HG02943 (cell line): ENCODE measurements around the gene UBQLNL.

ENCODE experiments used
- ATAC-seq: cut with Tn5 transposase; IDR thresholded peaks from one replicate; pipeline ENCODE4 v1.9.1; 2021; ENCODE audit warnings: mild to moderate bottlenecking, low read depth, moderate library complexity; ENCODE audit not compliant: unreplicated experiment

Gene UBQLNL, protein sequence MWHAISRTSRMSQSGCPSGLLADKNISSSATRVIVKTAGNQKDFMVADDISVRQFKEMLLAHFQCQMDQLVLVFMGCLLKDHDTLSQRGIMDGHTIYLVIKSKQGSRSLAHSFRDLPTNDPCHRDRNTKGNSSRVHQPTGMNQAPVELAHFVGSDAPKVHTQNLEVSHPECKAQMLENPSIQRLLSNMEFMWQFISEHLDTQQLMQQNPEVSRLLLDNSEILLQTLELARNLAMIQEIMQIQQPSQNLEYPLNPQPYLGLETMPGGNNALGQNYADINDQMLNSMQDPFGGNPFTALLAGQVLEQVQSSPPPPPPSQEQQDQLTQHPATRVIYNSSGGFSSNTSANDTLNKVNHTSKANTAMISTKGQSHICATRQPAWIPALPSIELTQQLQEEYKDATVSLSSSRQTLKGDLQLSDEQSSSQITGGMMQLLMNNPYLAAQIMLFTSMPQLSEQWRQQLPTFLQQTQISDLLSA

DNA sequence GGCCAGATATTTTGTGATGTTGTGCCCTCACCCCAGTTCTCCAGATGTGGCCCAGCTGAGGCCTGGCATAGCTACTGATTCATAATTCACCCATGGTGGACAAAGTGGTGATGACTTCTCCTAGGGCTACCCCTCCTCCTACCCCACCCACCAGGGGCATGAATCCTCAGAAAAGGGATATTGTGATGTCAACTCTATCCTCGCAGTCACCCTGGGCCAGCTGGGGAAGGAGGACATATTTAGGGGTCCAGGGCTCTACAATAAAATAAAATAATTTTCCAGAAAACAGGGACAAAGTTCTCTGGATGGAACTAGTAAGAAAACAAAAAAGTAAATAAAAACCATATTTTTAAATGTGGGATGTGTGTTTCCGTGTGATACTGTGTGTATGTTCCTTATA is at the start of gene UBQLNL:
UBQLNL (minus strand) TSS at position 101 of the 400 bp plus-strand sequence. CDS start 258 bp downstream, outside the sequence.
- ATAC-seq: no peak

DNA sequence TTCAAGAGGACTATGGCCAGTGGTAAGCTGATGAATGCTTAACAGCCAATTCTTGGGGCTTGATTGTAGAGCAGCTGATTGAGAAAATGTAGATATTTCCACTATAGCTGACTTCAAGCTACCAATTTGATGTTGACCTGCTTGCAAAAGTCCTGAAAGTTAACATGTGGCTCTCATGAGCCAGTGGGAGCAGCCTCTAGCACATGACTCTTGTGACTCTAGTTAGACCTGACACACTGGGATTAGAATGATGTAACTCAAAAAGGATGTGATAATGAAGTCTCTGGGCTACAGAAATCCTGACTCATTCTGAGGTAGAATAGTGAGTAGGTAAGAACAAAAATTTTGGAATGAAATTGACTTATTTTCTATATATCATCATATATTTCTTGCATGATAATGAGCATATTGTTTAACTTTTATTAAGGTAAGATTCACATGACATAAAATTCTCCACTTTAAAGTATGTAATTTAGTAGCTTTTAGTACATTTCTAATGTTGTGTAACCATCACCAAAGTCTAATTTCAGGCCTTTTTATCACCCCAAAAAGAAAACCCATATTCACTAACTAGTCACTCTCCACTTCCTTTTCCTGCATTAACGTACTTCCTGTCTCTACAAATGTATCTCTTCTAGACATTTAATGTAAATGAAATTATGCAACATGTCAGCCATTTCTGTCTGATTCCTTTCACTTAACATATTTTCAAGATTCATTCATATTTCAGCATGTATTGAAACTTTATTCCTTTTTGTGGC is 47.9 kb upstream of the UBQLNL start:
- ATAC-seq: no peak

DNA sequence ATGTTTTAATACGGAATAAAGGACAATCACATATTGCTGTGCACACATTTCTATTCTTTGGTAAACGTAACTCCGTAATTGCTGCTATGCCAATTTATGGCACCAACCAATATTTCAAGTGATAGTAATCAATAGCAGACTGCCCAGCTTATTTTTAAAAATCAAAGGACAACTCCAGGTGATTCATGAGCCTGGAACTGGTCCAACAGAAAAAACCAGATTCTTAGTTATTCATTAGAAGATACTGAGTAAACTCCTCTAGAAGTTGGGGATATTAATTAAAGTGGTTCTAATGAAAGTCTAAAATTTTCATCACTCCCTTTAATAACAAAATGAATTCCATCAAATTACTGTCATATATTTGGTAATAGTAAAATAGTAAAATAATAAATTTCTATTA is 41.3 kb upstream of the UBQLNL start:
- ATAC-seq: no peak

DNA sequence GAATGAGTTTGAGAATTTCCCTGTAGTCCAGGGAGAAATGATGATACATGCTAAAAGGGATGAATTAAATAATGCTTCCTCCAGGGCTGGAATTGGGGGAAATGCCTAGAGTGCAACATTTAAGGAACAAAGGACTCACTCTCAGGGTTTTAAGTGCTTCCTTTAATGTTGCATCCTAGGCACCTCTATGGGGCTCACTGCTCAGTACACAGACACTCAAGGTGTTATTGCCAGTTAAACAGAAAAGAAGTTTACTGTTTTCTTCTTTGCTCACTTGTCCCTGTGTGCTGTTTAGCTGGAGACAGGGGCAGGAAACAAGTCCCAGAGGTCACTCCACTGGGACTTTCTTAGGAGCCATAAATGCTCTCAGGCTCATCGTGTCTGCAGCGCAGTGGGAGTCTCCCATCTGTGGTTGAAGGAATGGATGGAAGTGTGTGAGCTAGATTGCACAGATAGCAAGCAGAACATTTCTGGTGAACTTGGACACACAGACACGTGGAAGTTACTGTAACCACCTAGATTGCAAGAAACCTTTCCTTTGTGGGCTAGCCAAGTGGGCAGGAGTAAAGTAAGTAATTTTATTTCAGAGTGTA is 40.2 kb upstream of the UBQLNL start:
- ATAC-seq: no peak

DNA sequence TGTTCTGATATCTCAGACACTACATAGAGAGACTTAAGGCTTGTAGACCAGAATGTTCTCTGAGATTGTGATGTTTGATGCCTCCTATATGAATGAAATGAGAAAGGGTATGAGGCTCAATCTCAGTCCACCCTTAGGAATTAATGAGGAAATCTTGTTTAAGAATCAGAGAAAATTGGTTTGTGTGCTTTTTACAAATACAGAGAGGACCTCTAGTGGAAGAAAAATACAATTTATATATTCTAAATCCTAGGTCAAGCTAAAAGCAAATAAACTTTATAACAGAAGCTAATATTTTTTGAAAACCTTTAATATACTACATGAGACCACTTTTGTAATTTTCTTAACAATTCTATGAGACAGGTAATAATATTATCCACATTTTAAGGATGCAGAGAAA is 36.8 kb upstream of the UBQLNL start:
- ATAC-seq: no peak

DNA sequence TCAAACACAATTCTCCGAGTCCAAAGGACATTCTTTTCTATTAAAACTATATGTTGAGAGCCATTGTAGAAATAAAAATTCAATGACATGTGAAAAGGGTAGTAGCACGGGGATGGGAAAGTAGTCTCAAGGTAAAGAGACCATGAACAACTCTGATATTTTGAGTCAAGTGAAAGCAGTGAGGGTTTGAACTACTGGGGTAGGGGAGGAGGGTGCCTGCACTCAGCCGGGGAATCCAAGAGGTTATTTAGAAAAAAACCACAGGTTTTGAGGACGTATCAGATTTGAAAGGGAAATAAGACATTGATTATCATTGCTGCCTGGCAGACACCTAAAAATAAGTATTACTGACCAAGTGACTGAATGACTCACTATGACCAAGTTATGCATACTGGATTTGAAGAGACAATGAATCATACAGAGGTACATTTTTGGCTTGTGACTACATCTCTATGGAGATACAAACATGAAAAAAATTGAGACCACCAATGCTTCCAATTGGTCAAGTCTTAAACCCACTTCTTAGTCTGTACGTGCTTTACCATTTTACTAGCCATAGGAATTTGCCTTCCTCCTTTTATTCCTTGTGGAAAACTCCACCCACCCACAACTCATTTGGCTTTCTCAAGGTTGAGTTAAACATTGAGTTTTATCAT is 34.1 kb upstream of the UBQLNL start:
- ATAC-seq: peak; percentile 45

DNA sequence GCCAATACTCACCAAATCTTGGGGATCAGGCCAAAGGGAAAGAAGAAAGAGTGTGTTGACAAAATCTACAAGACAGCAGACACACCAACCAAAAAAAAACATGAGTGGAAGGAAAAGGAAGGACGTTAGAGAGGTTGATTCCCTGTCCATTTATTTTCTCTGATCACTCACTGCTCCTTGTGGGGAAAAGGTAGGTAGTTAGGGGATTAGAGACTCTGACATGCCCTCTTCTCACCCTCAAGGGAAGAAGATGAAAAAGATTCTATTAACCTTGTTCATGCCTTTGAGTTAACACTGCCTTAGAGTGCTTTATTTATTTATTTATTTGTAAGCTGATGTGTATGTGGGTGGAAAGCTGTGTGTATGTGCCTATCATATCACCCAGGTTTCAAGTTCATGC is 31.9 kb upstream of the UBQLNL start, which contains the start of gene OR52H1:
OR52H1 (minus strand) TSS at position 101 of the 400 bp plus-strand sequence. CDS start 3,035 bp downstream, outside the sequence.
- peak; percentile 6 for ATAC-seq

DNA sequence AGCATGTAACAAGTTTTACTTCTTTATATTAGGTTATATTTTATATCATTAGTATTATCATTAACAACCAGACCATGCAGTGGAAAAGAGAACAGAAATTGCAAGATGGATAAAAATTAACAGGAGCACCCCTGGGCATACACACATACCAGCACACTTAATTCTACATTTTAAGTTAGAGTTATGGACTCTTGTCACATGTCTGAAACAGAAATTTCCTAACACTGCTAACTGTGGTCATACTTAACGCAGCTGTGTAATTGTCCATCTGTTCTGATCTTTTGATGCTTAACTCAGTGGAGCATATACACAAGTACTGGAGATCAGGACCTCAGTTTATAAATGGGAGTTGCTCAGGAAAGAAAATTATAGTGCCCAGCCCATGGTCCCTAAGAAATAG is 31.5 kb upstream of the UBQLNL start:
- peak; percentile 83 for ATAC-seq

DNA sequence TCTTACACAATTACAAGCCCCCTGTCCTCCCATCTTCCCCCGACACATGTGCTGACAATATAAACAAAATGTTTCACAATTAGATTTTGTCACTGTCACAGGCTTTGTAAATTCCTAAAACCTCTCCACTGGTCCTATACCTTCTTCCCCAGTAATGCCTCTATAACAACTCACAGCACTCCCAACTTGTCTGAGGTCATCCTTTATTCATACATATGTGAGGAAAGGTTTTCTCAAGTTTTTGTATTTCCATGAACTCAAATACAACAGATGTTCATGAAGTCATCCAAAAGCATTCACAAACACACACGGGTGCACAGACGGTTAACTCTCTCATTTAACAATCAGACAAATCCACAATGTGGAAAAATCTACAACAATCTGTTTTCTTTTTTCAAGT is 30.0 kb upstream of the UBQLNL start:
- no peak for ATAC-seq

DNA sequence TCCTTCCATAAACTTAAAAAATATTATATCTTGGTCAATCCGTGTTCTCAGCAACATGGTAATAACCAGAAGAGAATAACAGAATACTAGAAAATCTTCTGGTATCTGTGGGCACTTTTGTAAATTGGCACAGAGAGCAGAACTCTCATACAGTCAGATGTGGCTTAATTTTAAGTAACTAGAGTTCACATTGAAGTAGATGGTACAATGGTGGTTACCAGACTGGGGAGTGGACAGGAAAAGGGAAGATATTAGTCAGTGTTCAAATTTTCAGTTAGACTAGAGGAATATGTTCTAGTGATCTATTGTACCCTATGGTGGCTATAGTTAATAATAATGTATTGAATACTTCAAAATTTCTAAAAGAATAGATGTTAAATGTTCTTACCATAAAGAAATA is 24.9 kb upstream of the UBQLNL start:
- ATAC-seq: no peak

DNA sequence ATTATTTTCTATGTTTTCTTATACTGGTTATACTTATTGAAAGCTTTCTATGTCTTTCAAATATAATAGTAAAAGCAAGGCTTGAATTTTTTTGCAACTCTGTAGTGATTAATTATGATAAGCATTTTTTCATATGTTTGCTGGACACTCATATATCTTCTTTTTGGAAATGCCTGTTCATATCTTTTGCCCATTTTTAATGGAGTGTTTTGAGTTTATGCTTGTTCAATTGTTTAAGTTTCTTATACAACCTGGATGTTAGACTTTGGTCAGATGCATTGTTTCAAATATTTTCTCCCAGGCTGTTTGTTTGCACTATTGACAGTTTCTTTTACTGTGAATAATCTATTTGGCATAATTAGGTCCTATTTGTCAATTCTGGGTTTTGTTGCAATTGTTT is 20.0 kb upstream of the UBQLNL start:
- ATAC-seq: no peak

DNA sequence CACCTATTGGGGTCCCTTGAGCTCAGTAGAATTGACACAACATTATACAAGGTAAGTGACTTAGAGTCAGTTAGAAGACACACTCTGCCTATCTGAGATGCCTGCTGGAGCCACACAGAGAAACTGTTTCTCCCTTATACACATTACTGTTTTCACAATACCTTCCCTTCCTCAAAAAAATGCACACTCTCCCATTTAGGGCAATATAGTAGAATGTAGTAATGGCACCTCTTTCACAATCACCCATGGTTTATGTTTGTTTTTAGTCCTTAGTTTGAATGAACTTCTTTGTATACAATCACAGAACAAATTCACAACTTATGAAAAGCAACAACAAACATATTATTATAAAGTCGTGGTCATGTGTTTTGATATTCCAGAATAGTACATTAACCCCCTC is 17.5 kb upstream of the UBQLNL start:
- no peak for ATAC-seq

DNA sequence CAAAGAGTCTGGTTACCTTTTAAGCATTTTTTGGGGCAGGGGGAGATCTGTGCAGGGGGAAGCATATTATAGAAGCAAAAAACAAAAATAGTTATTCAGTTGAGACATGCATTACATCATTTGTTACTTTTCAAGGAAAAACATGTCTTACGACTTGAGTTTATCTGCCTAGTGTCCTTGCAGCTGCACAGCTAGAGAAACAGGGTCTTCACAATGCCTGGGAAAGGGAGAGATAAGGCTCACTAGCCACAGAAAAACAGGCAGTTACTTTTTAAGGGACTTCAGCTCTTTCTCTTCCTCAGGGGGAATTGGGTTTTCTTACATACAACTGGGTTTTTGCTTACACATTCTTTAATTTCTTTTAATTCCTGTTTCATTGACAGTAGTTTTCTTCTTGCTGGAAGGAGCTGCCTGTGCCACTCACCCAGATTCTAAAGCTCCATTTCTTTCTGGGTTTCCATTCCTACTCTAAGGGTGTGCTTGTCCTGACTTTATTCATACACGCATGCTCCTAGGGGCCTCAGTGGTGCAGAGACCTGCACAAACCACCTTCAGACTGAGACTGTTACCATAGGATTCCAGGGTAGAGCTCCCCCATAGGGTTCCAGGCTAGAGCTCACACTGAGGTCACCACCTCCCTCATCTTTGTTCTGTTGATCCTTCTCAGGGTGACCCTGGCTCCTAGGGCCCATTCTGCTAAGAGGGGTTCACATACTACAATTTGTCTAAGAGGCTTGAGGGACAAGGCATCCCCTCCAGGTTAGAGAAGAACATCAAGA is 14.7 kb upstream of the UBQLNL start:
- no peak for ATAC-seq

DNA sequence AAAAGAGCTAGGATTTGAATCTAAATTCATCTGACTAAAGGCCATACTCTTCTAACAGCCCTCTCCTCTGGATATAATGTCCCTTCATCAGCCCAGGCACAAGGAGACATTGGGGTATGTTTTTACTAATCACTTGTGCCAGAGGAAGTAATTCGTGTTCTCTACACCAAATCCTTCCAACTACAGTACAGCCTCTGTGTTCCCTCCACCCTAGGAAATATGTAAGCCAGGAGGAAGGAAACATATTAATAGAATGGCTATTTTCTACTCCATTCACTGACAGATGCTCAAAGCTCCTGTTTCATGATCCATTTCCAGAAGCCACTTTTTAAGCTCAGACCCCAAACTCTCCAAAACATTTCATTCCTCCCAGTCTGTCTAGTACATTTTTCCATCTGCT is 12.0 kb upstream of the UBQLNL start:
- ATAC-seq: no peak

DNA sequence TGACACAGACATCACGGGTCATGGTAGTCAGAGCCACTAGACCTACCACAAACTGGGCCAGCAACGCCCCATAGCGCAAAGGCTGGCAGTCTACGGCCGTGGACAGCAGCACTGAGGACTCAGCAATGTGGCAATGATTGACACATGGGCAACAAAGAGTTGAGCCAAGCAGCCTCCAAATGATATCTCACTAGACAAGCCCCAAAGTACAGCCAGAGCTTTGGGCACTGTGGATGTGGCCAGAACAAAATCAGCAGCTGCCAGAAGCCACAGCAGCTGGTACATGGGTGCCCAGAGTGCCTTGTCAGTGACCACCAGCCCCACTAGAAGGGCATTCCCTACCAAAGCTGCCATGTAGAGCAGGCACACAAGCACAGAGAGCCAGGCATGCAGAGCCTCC is 11.2 kb upstream of the UBQLNL start:
- ATAC-seq: no peak

DNA sequence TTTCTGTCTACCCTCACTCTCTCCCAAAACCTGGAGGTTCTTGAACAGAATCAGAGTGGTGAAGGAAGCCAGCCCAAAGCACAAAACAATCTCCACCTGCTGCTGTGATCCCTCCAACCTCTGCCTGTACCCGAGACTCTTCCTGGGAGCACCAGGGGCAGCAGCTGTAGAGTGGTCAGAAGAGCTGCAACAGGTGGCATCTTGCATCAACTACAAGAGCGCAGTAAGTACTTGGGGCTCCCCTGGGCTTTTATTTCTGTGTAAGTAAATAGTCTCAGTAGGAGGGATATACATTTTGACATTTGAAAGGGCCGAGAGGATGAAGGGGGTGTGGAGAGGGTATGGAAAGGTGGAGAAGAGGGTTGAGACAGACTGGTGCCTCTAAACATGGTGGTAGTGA is 8.3 kb upstream of the UBQLNL start:
- ATAC-seq: no peak

DNA sequence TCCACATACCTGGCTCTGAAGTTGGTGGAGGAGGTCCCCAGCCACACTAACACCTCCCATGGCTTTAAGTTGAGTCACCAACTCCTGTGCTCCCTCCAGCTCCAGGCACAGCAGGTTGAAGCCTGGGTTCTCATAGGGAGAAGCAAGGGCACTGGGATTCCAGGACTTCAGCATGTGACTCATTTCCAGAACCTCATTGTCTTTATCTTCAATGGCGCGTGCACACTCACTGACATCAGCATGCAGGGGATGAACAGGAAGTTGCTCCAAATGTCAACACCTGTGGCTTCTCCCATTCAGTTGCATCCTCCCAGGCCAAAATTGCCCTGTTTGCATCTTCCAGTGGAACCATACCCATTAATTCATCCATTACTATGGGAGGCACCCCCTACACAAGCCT is 5.8 kb upstream of the UBQLNL start:
- no peak for ATAC-seq

DNA sequence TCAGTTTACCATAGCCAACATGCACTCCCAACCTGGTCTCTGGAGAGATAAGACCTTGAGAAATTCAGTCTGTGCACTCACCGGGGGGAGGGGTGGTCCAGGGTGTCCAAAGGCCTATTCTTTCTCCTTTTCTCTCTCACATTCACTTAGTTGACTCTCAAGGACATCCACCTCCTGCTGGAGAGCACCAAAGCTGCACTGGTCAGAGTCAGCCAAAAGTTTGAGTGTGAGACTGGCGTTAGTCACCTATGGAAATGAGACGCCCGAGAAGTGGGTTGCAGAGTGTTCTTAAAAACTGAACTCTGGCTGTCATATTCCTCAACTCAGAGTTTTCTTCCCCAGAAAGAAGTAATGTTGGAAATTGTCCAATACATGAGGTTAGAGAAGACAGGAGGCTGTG is 5.0 kb upstream of the UBQLNL start:
- no peak for ATAC-seq

DNA sequence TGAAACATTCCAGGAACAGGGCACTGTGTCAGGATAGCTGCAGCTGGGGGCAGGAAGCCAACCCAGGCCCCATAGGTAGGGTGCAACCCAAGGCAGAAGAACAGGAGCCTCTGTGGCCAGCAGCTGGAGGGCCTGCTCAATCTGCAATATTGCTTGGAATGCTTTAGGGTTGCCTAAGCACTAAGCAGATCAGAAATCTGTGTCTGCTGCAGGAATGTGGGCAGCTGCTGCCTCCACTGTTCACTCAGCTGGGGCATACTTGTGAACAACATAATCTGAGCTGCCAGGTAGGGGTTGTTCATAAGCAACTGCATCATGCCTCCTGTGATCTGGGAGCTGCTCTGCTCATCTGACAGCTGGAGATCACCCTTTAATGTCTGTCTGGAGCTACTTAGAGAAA is 1.7 kb downstream of the UBQLNL start:
- ATAC-seq: no peak

DNA sequence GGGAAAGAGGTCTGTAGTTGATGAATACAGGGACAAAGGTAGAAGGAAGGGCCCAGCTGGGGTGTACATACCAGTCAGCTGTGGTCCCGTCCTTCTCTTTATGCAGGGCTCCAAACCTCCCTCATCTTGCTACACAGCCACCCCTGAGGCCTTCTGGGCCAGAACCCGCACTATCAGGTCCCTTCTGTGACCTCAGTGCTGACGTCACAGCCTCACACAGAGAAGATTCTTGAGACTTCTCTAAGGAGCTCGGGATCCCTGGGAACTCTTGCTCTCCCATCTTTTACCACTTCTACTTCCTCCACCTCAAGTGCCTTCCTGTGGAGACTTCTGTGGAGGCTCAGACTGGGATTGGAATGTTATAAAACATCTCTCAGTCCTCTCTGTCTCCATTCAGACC is 6.7 kb downstream of the UBQLNL start, which contains the start of gene UBQLN3:
UBQLN3 (minus strand) TSS at position 155 of the 400 bp plus-strand sequence. CDS start 399 bp downstream, outside the sequence.
- no peak for ATAC-seq
